NB4 (cell line): ENCODE measurements around the gene PIAS4.

Experiments
- DNase-seq: peaks from one replicate; pipeline ENCODE4 v3.0.0; 2010; ENCODE audit warnings: low read depth
- H3K4me3 ChIP-seq: one replicate; pipeline ENCODE4 v1.5.1; 2011; ENCODE audit warnings: mild to moderate bottlenecking, low read depth, low read length, moderate library complexity
- MYC ChIP-seq: IDR thresholded peaks from 2 replicates; pipeline ENCODE4 v1.6.1; 2011; ENCODE audit warnings: low read depth, low read length
- POLR2A ChIP-seq: IDR thresholded peaks from 2 replicates; pipeline ENCODE4 v1.6.1; 2011; ENCODE audit warnings: mild to moderate bottlenecking; ENCODE audit not compliant: insufficient read length; ENCODE audit errors: extremely low read depth
- TF ChIP-seq, protein P1 (sequence below): IDR thresholded peaks from one replicate; pipeline ENCODE4 v1.5.1; 2012; ENCODE audit warnings: low read depth, low read length
- TF ChIP-seq, protein P2 (sequence below): IDR thresholded peaks from 2 replicates; pipeline ENCODE4 v1.6.1; 2011; ENCODE audit warnings: low read depth, low read length

PIAS4 gene

DNA sequence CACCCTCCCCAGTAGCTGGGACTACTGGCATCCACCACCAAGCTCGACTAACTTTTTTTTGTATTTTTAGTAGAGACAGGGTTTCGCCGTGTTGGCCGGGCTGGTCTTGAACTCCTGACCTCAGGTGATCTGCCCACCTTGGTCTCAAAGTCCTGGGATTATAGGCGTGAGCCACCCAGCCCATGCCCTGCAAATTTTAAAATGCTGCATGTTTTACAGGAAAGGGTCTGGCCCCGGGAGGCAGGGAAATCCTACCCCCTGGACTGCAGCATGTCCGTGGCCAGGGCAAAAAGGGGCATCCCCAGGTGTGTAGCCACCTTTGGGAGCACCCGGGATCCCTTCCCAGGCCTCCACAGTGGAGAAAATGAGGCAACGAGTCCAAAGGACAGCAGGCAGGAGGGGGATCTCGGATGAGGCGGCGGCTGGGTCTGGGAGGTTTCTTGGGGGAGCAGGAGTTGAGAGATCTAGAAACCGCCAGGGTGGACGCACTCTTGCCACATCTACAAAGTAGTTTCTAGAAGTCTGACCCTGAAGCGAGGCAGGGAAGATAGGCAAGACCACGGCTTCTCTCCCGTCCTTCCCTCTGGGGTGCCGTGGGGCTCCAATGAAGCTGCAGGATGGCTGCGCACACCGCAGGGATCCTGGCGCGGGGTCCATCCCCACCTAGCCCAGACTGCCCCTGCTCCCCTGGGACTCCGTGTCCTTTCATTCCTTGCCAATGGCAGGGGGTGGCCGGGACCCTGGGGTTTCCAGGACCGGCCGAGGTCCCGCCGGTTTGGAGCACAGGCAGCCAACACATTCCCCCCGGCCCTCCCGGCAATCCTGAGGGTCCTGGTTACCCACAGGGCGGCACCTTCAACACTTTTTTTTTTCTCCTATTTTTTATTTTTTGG lies 80.5 kb downstream of the PIAS4 start:
- TF ChIP-seq MYC (no peak), POLR2A (no peak)
- TF ChIP-seq, protein P1, sequence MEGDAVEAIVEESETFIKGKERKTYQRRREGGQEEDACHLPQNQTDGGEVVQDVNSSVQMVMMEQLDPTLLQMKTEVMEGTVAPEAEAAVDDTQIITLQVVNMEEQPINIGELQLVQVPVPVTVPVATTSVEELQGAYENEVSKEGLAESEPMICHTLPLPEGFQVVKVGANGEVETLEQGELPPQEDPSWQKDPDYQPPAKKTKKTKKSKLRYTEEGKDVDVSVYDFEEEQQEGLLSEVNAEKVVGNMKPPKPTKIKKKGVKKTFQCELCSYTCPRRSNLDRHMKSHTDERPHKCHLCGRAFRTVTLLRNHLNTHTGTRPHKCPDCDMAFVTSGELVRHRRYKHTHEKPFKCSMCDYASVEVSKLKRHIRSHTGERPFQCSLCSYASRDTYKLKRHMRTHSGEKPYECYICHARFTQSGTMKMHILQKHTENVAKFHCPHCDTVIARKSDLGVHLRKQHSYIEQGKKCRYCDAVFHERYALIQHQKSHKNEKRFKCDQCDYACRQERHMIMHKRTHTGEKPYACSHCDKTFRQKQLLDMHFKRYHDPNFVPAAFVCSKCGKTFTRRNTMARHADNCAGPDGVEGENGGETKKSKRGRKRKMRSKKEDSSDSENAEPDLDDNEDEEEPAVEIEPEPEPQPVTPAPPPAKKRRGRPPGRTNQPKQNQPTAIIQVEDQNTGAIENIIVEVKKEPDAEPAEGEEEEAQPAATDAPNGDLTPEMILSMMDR = no peak
- TF ChIP-seq, protein P2, sequence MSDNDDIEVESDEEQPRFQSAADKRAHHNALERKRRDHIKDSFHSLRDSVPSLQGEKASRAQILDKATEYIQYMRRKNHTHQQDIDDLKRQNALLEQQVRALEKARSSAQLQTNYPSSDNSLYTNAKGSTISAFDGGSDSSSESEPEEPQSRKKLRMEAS = no peak
- no peak overlapping the region for H3K4me3 ChIP-seq
- DNase-seq = no peak

DNA sequence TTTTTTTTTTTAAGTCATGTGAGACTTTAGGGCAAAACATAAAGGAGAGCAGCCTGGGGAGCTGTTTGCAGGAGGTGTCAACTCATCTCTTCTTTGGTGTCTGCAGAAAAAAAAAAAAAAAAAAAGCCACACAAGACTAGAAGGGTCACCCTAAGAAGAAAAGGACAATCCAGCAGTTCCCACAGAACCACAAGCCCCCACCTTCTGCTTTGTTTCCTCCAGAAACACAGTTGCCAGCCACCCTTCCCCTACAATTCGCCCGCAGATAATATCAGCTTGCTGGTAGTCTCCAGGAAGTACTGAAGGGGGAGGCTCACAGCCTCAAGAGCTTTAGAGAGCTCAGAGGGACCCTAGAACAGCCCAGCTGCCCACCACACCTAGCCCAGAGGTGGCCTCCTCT lies 81.4 kb downstream of the PIAS4 start:
- peak; percentile 87 for DNase-seq
- TF ChIP-seq, protein P1 = no peak
- TF ChIP-seq, protein P2 = no peak
- no peak for TF ChIP-seq MYC
- no peak for TF ChIP-seq POLR2A
- peak overlapping the region; percentile 28 for H3K4me3 ChIP-seq
